GM21381 (cell line): ENCODE measurements around the gene ATP6V0D1.

Source experiments
- ATAC-seq: cut with Tn5 transposase; IDR thresholded peaks from one replicate; pipeline ENCODE4 v1.9.1; 2021; ENCODE audit warnings: mild to moderate bottlenecking, moderate library complexity; ENCODE audit not compliant: unreplicated experiment

ATP6V0D1 gene

GRCh38 chr16:67394155-67395104, 86.5 kb downstream of the ATP6V0D1 start:
- ATAC-seq: no peak

- ATAC-seq: no peak
Observed at GRCh38 chr16:67393788-67394154, 87.2 kb downstream of the ATP6V0D1 start.

- ATAC-seq: no peak
Observed at GRCh38 chr16:67393111-67393787, 87.7 kb downstream of the ATP6V0D1 start, which contains the start of gene TPPP3. TPPP3 (minus strand) TSS chr16:67393498; CDS start chr16:67391111, 2,387 bp downstream.

GRCh38 chr16:67392301-67393059, 88.5 kb downstream of the ATP6V0D1 start:
- ATAC-seq: no peak

GRCh38 chr16:67391424-67392300, 89.3 kb downstream of the ATP6V0D1 start:
- ATAC-seq: no peak

- no peak for ATAC-seq
Observed at GRCh38 chr16:67390816-67391423, 90.0 kb downstream of the ATP6V0D1 start.

GRCh38 chr16:67389911-67390815, 90.8 kb downstream of the ATP6V0D1 start:
- ATAC-seq: no peak

GRCh38 chr16:67388591-67388990, 92.4 kb downstream of the ATP6V0D1 start:
- no peak for ATAC-seq

GRCh38 chr16:67388191-67388590, 92.8 kb downstream of the ATP6V0D1 start:
- ATAC-seq: no peak
